ENCODE results near the gene IQGAP2. TPM values are rescaled to one million over a fixed set of nuclear protein-coding genes. Genes with fewer than 3 reads are reported as not detected.

Gene IQGAP2
- total RNA-seq, 1 donor from 2014 or later = not detected

DNA sequence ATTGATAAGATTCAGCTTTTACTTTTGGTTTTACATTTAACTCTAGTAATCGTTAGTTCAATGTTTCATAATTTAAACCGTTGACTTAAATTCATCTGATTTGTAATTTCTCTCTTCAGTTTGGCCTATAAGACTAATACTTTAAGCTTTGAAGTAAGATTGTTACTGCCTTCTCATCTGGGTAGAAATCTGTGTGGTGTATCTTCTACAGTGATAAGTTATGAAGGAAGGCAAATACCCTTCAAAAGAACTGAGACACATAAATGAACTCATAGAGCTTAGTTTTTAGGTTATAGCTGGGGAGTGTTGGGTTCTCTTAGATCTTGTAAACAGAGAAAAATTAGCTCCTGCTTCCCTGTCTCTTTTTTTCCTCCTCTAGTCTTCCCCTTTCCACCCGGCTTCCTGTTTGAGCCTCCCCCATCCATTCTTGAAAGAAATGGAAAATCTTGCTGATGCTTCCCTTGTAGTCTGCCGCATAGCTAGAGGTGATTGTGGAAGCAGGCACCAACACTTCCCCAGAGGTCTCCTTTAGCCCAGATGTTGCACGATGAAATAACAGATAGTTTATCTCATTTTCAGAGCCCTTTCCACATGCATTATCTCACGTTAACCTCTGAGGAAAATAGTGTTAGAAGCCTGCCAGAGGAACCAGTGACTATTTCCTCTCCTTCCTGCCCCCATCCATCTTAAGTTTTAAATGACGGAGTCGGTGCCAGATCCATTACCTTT, 222.2 kb downstream of the IQGAP2 start:
- TF ChIP-seq, protein P1, sequence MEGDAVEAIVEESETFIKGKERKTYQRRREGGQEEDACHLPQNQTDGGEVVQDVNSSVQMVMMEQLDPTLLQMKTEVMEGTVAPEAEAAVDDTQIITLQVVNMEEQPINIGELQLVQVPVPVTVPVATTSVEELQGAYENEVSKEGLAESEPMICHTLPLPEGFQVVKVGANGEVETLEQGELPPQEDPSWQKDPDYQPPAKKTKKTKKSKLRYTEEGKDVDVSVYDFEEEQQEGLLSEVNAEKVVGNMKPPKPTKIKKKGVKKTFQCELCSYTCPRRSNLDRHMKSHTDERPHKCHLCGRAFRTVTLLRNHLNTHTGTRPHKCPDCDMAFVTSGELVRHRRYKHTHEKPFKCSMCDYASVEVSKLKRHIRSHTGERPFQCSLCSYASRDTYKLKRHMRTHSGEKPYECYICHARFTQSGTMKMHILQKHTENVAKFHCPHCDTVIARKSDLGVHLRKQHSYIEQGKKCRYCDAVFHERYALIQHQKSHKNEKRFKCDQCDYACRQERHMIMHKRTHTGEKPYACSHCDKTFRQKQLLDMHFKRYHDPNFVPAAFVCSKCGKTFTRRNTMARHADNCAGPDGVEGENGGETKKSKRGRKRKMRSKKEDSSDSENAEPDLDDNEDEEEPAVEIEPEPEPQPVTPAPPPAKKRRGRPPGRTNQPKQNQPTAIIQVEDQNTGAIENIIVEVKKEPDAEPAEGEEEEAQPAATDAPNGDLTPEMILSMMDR (IDR thresholded peaks at IDR 0.05; ENCODE audit: insufficient read depth, low read length, severe bottlenecking) = no peak
- Histone ChIP-seq H3K36me3 (ENCODE audit: control insufficient read depth, insufficient read depth, low read length) (no peaks in the 10 kb centered on the region), H3K4me3 (ENCODE audit: low read depth, low read length) (no peak overlapping the region), H3K27me3 (ENCODE audit: control insufficient read depth, insufficient read depth, low read length) (peaks cover 3% of the 10 kb centered on the region)
- DNase-seq (ENCODE audit: low read depth) (no peak), FAIRE-seq (no peak)

DNA sequence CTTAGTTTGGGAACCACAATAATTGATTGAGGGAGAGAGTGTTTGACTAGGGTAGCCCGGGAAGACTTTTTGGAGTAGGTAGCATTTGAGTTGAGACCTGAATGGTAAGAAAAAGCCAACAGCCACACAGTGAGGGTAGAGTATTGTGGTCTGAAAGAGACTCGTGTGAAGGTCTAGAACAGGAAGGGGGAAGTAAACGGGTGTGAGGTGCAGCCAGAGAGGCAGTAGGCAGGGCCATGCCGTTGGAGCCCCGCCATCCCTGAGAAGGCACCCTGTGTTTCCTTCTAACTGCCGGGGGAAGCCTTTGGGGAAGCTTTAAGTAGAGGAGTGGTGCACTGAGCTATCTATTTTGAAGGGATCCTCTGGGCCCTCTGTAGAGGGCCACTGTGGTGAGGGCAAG, 223.7 kb downstream of the IQGAP2 start:
- DNase-seq (ENCODE audit: low read depth) (no peak), FAIRE-seq (no peak)
- H3K27me3 ChIP-seq (ENCODE audit: control insufficient read depth, insufficient read depth, low read length) = peaks cover 3% of the 10 kb centered on the region
- TF ChIP-seq, protein P1 (IDR thresholded peaks at IDR 0.05; ENCODE audit: insufficient read depth, low read length, severe bottlenecking) = no peak
- no peaks in the 10 kb centered on the region for H3K36me3 ChIP-seq (ENCODE audit: control insufficient read depth, insufficient read depth, low read length)
- no peak overlapping the region for H3K4me3 ChIP-seq (ENCODE audit: low read depth, low read length)

DNA sequence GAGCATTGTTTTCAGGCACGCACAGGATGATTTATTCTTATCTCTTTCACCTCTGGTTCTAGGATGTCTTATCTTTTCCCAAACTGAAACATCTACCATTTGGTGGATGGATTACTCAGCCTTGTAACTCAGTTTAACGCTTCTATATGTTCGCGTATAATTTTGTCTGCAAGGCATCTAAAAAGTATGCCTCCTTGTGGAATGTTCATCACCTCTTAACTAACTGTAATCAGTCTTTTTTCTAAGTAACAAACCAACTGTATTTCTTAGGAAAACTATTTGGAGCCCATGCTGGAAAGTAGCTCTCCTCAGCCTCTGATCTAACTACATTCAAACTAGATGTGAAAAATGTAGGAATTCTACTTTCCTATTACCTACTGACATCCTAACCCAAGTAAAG, 231.6 kb downstream of the IQGAP2 start:
- no peak overlapping the region for H3K4me3 ChIP-seq (ENCODE audit: low read depth, low read length)
- H3K27me3 ChIP-seq (ENCODE audit: control insufficient read depth, insufficient read depth, low read length) = no peaks in the 10 kb centered on the region
- H3K36me3 ChIP-seq (ENCODE audit: control insufficient read depth, insufficient read depth, low read length) = no peaks in the 10 kb centered on the region
- TF ChIP-seq, protein P1 (IDR thresholded peaks at IDR 0.05; ENCODE audit: insufficient read depth, low read length, severe bottlenecking) = no peak
- DNase-seq (ENCODE audit: low read depth) = no peak
- FAIRE-seq = no peak

DNA sequence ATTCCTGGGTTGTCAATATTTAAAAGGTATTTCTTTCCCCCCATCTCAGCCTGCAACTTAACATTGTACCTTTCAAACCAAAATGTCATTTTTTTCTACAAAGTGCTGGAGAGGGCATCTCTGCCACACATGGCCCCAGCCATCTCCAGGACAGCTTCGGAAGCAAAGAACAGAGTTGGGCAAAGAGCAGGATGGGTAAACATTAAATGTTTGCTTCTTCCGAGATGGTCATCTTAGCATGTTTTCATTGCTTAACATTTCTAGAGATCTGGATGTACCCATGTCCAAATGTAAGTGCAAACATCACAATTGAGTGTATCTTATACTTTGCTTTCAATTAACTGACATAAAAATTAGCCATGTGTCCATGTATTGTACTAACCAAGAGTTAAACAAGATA, 234.4 kb downstream of the IQGAP2 start:
- Histone ChIP-seq H3K27me3 (ENCODE audit: control insufficient read depth, insufficient read depth, low read length) (peaks cover 2% of the 10 kb centered on the region), H3K36me3 (ENCODE audit: control insufficient read depth, insufficient read depth, low read length) (no peaks in the 10 kb centered on the region)

DNA sequence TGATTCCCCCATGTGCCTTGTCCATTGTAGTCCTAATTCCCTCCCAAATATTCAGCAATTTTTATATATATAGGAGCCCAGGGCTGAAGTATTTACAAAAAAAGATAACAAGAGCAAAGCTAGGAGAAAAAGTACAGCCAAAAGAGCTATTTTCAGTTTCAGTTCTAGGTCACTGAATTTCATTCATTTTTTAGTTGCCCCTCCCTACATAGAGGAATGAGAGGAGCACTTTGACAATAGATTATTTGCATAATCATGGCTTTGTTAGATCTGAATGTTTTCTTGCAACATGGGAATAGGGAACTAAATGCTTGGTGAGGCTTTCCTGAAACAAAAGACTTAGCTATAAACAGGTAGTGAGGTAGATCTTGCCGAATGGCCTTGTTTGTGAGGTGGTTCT, 235.4 kb downstream of the IQGAP2 start:
- H3K4me3 ChIP-seq (ENCODE audit: low read depth, low read length) = no peak overlapping the region
- no peak for FAIRE-seq

More for the DNA sequence above, 234.4 kb downstream of the IQGAP2 start:
- no peak overlapping the region for H3K4me3 ChIP-seq (ENCODE audit: low read depth, low read length)
- DNase-seq (ENCODE audit: low read depth) (no peak), FAIRE-seq (no peak)
- TF ChIP-seq, protein P1 (IDR thresholded peaks at IDR 0.05; ENCODE audit: insufficient read depth, low read length, severe bottlenecking) = no peak

More for the DNA sequence above, 235.4 kb downstream of the IQGAP2 start:
- TF ChIP-seq, protein P1 (IDR thresholded peaks at IDR 0.05; ENCODE audit: insufficient read depth, low read length, severe bottlenecking) = no peak
- no peak for DNase-seq (ENCODE audit: low read depth)
- peaks cover 2% of the 10 kb centered on the region for H3K27me3 ChIP-seq (ENCODE audit: control insufficient read depth, insufficient read depth, low read length)
- H3K36me3 ChIP-seq (ENCODE audit: control insufficient read depth, insufficient read depth, low read length) = no peaks in the 10 kb centered on the region
